ENCODE results near the gene EIPR1.

DNA sequence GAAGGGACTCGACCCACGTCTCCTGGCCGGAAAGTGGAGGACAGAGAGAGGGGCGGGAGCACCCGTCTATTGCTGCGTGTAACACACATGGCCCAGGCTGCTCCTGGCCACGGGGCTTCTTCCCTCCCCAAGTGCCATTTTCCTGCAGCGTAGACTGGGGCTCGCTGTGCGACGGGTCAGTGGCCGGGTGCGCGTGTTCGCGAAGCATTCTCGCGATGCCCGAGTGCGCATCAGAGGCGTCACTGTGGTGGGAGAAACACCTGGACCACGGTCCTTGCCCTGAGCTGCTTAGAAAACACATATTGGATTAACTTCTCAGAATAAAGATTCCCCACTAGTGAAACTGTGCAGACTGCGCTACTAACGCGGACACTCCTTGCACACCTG, 200.8 kb downstream of the EIPR1 start:
- TF ChIP-seq POLR2AphosphoS2 (IDR thresholded peaks at IDR 0.05; ENCODE audit: low read depth, low read length), result no peak
- no peak for TF ChIP-seq LCORL (IDR thresholded peaks at IDR 0.05)
- no peak for TF ChIP-seq LCORL (CRISPR knock-in tag; IDR thresholded peaks at IDR 0.05)
- TF ChIP-seq ZNF792 (CRISPR knock-in tag; IDR thresholded peaks at IDR 0.05), result no peak
- TF ChIP-seq, protein P1, sequence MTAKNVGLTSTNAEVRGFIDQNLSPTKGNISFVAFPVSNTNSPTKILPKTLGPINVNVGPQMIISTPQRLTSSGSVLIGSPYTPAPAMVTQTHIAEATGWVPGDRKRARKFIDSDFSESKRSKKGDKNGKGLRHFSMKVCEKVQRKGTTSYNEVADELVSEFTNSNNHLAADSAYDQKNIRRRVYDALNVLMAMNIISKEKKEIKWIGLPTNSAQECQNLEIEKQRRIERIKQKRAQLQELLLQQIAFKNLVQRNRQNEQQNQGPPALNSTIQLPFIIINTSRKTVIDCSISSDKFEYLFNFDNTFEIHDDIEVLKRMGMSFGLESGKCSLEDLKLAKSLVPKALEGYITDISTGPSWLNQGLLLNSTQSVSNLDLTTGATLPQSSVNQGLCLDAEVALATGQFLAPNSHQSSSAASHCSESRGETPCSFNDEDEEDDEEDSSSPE (CRISPR knock-in tag; IDR thresholded peaks at IDR 0.05), result no peak
- TF ChIP-seq, protein P2, sequence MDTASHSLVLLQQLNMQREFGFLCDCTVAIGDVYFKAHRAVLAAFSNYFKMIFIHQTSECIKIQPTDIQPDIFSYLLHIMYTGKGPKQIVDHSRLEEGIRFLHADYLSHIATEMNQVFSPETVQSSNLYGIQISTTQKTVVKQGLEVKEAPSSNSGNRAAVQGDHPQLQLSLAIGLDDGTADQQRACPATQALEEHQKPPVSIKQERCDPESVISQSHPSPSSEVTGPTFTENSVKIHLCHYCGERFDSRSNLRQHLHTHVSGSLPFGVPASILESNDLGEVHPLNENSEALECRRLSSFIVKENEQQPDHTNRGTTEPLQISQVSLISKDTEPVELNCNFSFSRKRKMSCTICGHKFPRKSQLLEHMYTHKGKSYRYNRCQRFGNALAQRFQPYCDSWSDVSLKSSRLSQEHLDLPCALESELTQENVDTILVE (CRISPR knock-in tag; IDR thresholded peaks at IDR 0.05), result no peak
- TF ChIP-seq POLR2A (IDR thresholded peaks at IDR 0.05; ENCODE audit: insufficient read depth in 1 of 2, low read depth in 2 of 2, low read length in 2 of 2), result no peak
- TF ChIP-seq HCFC1 (IDR thresholded peaks at IDR 0.05; ENCODE audit: low read depth, low read length), result no peak
- TF ChIP-seq, protein P3, sequence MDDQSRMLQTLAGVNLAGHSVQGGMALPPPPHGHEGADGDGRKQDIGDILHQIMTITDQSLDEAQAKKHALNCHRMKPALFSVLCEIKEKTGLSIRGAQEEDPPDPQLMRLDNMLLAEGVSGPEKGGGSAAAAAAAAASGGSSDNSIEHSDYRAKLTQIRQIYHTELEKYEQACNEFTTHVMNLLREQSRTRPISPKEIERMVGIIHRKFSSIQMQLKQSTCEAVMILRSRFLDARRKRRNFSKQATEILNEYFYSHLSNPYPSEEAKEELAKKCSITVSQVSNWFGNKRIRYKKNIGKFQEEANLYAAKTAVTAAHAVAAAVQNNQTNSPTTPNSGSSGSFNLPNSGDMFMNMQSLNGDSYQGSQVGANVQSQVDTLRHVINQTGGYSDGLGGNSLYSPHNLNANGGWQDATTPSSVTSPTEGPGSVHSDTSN (CRISPR knock-in tag; IDR thresholded peaks at IDR 0.05; ENCODE audit: borderline replicate concordance), result no peak
- TF ChIP-seq RNF2 (conservative IDR thresholded peaks at IDR 0.05; ENCODE audit: low read depth), result no peak

Data from HepG2 (cell line).